Pancreas (tissue), 10 donors: Measurements from ENCODE around the gene ZNF582. TPM values are rescaled to one million over a fixed set of nuclear protein-coding genes. Genes with fewer than 3 reads are reported as not detected.

Experiments
- ATAC-seq, 4 donors: fragments of 200-7000 bp; cut with Tn5 transposase; one replicate each; pipeline versions ENCODE4 v1.8.0 to v1.9.1; 2020; ENCODE audit warnings: mild to moderate bottlenecking in 4 of 4, moderate library complexity in 4 of 4
- DNase-seq, 6 donors: peaks; one replicate each; pipeline ENCODE4 v3.0.0-alpha.2; 2020
- FAIRE-seq: peaks from 2 replicates; lab custom pipeline; 2012; peaks lifted over from hg19 to GRCh38; lab: Jason Lieb, UNC
- H3K27ac ChIP-seq, 4 donors: fragments of 200-600 bp; sonication (generic); 1 replicate in 3 of 4; 2 replicates in 1 of 4; pipeline versions ENCODE4 v1.5.0 to v1.8.0; 2020
- H3K27me3 ChIP-seq, 4 donors: fragments of 200-600 bp; one replicate each; pipeline ENCODE4 v1.8.0; 2021
- H3K36me3 ChIP-seq, 3 donors: fragments of 200-600 bp; sonication (generic) in 1 of 3; one replicate each; pipeline versions ENCODE4 v1.5.0 to v1.8.0; 2020 to 2021
- H3K4me1 ChIP-seq, 3 donors: fragments of 200-600 bp; one replicate each; pipeline ENCODE4 v1.8.0; 2021
- H3K4me3 ChIP-seq, 4 donors: fragments of 200-600 bp; sonication (generic) in 2 of 4; one replicate each; pipeline versions ENCODE4 v1.5.0 to v1.8.0; 2020 to 2021
- H3K9me3 ChIP-seq, 4 donors: fragments of 200-600 bp; one replicate each; pipeline ENCODE4 v1.8.0; 2021
- CTCF ChIP-seq, 4 donors: fragments of 200-600 bp; sonication (generic) in 3 of 4; IDR thresholded peaks; one replicate each; pipeline versions ENCODE4 v1.5.0 to v1.8.0; 2021; ENCODE audit warnings: antibody characterized with exemption in 4 of 4
- WGBS, 2 donors: extraction: QIAGEN DNeasy Blood & Tissue Kit; methylation state at CpG; one replicate each; pipeline ENCODE4 v1.1.7; 2013; 5-methylcytosine and 5-hydroxymethylcytosine counted together
- intact Hi-C, 3 donors: fragments of 100-400 bp; cut with DNase I; formaldehyde crosslinking; loops; one replicate each; pipeline versions ENCODE4 v1.11.1 to v1.14.2; 2022
- polyA plus RNA-seq, 2 donors: library from polyadenylated mRNA; stranded (reverse); fragments of 200-250 nt; gene quantifications; one replicate each; pipeline ENCODE4 v1.2.3, GENCODE V29; 2013
- total RNA-seq, 6 donors: library from RNA; stranded (reverse); fragmentation: NEBNext Ultra II Directional in 4 of 6; extraction: Animal tissue kit (Norgen Biotek cat#: 25700) in 4 of 6; gene quantifications; one replicate each; pipeline versions ENCODE4 v1.2.1 to v1.2.4, GENCODE V29; 2021 to 2023
- donor health status: healthy with polysubstance abuse.
- donor health status: DM: no; HTN: no; CAD: no; lungs with moderate emphysema.
- donor health status: DM: no; HTN: no; CAD: no.
- donor health status: control.
- donor health status: control.
- donor health status: Bipolar disorder and iron deficiency.
- donor health status: DM: yes; HTN: yes; CAD: no.
- donor health status: DM: no; HTN: no; CAD: no.
- donor health status: DM: no; HTN: no; CAD: no.
- donor health status: DM: yes; HTN: yes; CAD: no.

The ZNF582 gene
- total and polyA plus RNA-seq, 8 donors, result 1.2 to 2.6 (median 1.8) TPM

- Histone ChIP-seq H3K4me1 (peaks cover 0 to 5% (median 4%) of the 10 kb centered on the region in 3 donors), H3K27me3 (no peaks in the 10 kb centered on the region), H3K4me3 (no peak overlapping the region), H3K36me3 (no peaks in the 10 kb centered on the region), H3K27ac (no peak overlapping the region), H3K9me3 (no peaks in the 10 kb centered on the region)
- TF ChIP-seq CTCF (IDR thresholded peaks at IDR 0.05), result no peak
- no peak for DNase-seq
- 89 to 97% methylated on average over 4 of the region's 4 CpGs for WGBS, 2 donors
- intact Hi-C loops, result no loop called here
- no peak for ATAC-seq
- no peak for FAIRE-seq
Observed at GRCh38 chr19:56400485-56400884, 7.2 kb upstream of the ZNF582 start.

- H3K27ac ChIP-seq, result no peak overlapping the region
- no peaks in the 10 kb centered on the region for H3K9me3 ChIP-seq
- intact Hi-C loops, result no loop called here
- no peak for ATAC-seq
- FAIRE-seq, result no peak
- no peak for DNase-seq
- peaks cover 0 to 5% (median 0%) of the 10 kb centered on the region in 3 donors for H3K4me1 ChIP-seq
- no peak for TF ChIP-seq CTCF (IDR thresholded peaks at IDR 0.05)
- no peaks in the 10 kb centered on the region for H3K36me3 ChIP-seq
- 79 to 89% methylated on average over 5 of the region's 5 CpGs for WGBS, 2 donors
- H3K27me3 ChIP-seq, result no peaks in the 10 kb centered on the region
- no peak overlapping the region for H3K4me3 ChIP-seq
Observed at GRCh38 chr19:56398809-56399208, 5.5 kb upstream of the ZNF582 start.

GRCh38 chr19:56383826-56384605 lies 9.3 kb downstream of the ZNF582 start:
- DNase-seq (no peak), FAIRE-seq (no peak), ATAC-seq (no peak)
- no peaks in the 10 kb centered on the region for H3K4me1 ChIP-seq
- TF ChIP-seq CTCF (IDR thresholded peaks at IDR 0.05), result no peak
- H3K4me3 ChIP-seq, result no peak overlapping the region
- no peaks in the 10 kb centered on the region for H3K27me3 ChIP-seq
- H3K36me3 ChIP-seq, result no peaks in the 10 kb centered on the region
- intact Hi-C loops, result no loop called here
- peaks cover 0 to 3% (median 0%) of the 10 kb centered on the region in 4 donors for H3K9me3 ChIP-seq
- no peak overlapping the region for H3K27ac ChIP-seq
- WGBS, 2 donors, result 83 to 92% methylated on average over 8 of the region's 8 CpGs

- ATAC-seq (no peak), FAIRE-seq (no peak), DNase-seq (no peak)
- Histone ChIP-seq H3K27me3 (no peaks in the 10 kb centered on the region), H3K9me3 (peaks cover 0 to 7% (median 1%) of the 10 kb centered on the region in 4 donors), H3K36me3 (peaks cover 0 to 49% (median 21%) of the 10 kb centered on the region in 3 donors), H3K27ac (no peak overlapping the region), H3K4me1 (no peaks in the 10 kb centered on the region), H3K4me3 (no peak overlapping the region)
- intact Hi-C loops, result no loop called here
- WGBS, 2 donors, result 88 to 89% methylated on average over 11 of the region's 11 CpGs
- TF ChIP-seq CTCF (IDR thresholded peaks at IDR 0.05), result no peak
Observed at GRCh38 chr19:56377105-56377924, 16.0 kb downstream of the ZNF582 start.
